Measurements from ENCODE around the gene QRFP. TPM values are rescaled to one million over a fixed set of nuclear protein-coding genes. Genes with fewer than 3 reads are reported as not detected.

QRFP gene
- total RNA-seq, 1 experiment from 2014 or later, result not detected

DNA sequence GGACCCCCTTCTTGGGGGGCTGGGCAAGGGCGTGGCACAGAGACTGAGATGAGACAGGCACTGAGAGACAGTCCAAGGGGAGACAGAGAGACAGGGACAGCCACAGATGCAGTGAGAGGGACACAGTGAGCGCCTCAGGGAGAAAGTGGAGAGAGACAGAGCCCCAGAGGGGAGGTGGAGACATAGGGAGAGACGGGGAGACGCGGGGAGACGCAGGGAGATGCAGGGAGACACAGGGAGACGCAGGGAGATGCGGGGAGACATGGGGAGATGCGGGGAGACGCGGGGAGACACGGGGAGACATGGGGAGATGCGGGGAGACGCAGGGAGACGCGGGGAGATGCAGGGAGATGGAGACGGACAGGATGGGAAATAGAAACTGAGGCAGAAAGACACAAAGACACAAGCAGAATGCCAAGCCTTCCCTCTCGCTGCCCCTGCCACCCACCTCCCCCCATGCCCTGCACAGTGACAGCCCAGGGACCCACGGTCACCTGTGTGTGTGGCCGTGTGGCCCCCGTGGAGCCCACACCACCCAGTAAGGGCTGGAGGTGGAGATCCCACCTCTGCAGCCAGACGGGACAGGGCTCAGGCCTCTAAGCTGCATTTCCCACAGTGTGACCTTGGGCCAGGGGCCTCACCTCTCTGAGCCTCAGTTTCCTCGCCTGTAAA is 33.7 kb upstream of the QRFP start:
- Histone ChIP-seq H3K18ac (ENCODE audit: insufficient read length, low read depth, low read length) (no peak overlapping the region), H3K9me3 (ENCODE audit: control insufficient read depth, low read depth, low read length) (no peaks in the 10 kb centered on the region), H4K5ac (ENCODE audit: insufficient read length, low read depth, low read length) (no peak overlapping the region), H2BK120ac (ENCODE audit: low read depth, low read length, poor library complexity, severe bottlenecking) (no peak overlapping the region), H4K91ac (ENCODE audit: insufficient read length, low read depth, low read length) (no peak overlapping the region), H2BK20ac (ENCODE audit: low read depth, low read length, poor library complexity, severe bottlenecking) (no peak overlapping the region), H3K56ac (ENCODE audit: insufficient read length, low read depth, low read length) (no peak overlapping the region), H4K8ac (replicated peaks; ENCODE audit: insufficient read length, low read depth, low read length) (no peak overlapping the region), H3K79me1 (ENCODE audit: insufficient read depth, low read depth, low read length, poor library complexity, severe bottlenecking) (no peaks in the 10 kb centered on the region), H3T11ph (ENCODE audit: low read length) (no peak overlapping the region), H3K79me2 (ENCODE audit: insufficient read depth, low read length) (no peaks in the 10 kb centered on the region), H4K20me1 (ENCODE audit: control insufficient read depth, insufficient read depth, insufficient read length) (no peaks in the 10 kb centered on the region), H3K27ac (ENCODE audit: insufficient read length, low read depth, low read length) (no peak overlapping the region), H3K23ac (ENCODE audit: insufficient read length, low read depth, low read length) (no peak overlapping the region), H2AK5ac (ENCODE audit: insufficient read length, low read length) (no peak overlapping the region), H3K27me3 (ENCODE audit: insufficient read depth, low read length) (no peaks in the 10 kb centered on the region), H3K23me2 (ENCODE audit: insufficient read length, low read depth, low read length, poor library complexity, severe bottlenecking) (no peaks in the 10 kb centered on the region), H2BK15ac (ENCODE audit: low read depth, low read length) (no peak overlapping the region), H2BK5ac (ENCODE audit: insufficient read length, low read length) (no peak overlapping the region), H2AFZ (ENCODE audit: low read length) (no peak overlapping the region), H2BK12ac (ENCODE audit: insufficient read length, low read depth, low read length) (no peak overlapping the region), H3K4ac (ENCODE audit: low read depth, low read length) (no peak overlapping the region), H3K9ac (ENCODE audit: extremely low read depth, insufficient read length, low read length) (no peak overlapping the region), H3K4me1 (ENCODE audit: insufficient read depth, low read length) (no peaks in the 10 kb centered on the region), H3K14ac (ENCODE audit: insufficient read depth, low read length) (no peak overlapping the region; the same call in 1 of the 2 replicates), H3K4me2 (ENCODE audit: insufficient read depth, insufficient read length, low read length) (no peak overlapping the region)
- DNase-seq, result no peak
- peaks cover 8% of the 10 kb centered on the region for H3K27me3 Mint-ChIP-seq (ENCODE audit: low read depth)
- 0 out of 7 replicates have a peak, but pooled peaks cover 0 to 1% (median 0%) of the 10 kb centered on the region in 3 experiments for H3K36me3 Mint-ChIP-seq (ENCODE audit: insufficient read depth in 1 of 3, low read depth in 3 of 3)
- no peak overlapping the region for H3K4me3 Mint-ChIP-seq
- WGBS (ENCODE audit: extremely low coverage, insufficient read length, low lambda C conversion rate), result no CpG with 5 or more reads among the region's 23 CpGs
- H3K9me3 Mint-ChIP-seq, result no peaks in the 10 kb centered on the region
- peaks cover 28 to 33% of the 10 kb centered on the region in 2 experiments for H3K4me1 Mint-ChIP-seq
- no peak overlapping the region; a peak in 2 of 7 replicates for H3K27ac Mint-ChIP-seq
- TF ChIP-seq, protein P1, sequence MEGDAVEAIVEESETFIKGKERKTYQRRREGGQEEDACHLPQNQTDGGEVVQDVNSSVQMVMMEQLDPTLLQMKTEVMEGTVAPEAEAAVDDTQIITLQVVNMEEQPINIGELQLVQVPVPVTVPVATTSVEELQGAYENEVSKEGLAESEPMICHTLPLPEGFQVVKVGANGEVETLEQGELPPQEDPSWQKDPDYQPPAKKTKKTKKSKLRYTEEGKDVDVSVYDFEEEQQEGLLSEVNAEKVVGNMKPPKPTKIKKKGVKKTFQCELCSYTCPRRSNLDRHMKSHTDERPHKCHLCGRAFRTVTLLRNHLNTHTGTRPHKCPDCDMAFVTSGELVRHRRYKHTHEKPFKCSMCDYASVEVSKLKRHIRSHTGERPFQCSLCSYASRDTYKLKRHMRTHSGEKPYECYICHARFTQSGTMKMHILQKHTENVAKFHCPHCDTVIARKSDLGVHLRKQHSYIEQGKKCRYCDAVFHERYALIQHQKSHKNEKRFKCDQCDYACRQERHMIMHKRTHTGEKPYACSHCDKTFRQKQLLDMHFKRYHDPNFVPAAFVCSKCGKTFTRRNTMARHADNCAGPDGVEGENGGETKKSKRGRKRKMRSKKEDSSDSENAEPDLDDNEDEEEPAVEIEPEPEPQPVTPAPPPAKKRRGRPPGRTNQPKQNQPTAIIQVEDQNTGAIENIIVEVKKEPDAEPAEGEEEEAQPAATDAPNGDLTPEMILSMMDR (conservative IDR thresholded peaks at IDR 0.05), result no peak
